Skeletal muscle tissue (tissue), 4 donors: ENCODE data around the gene GSTM5. TPM values are rescaled to one million over a fixed set of nuclear protein-coding genes. Genes with fewer than 3 reads are reported as not detected.
"Not testable (repeated sequence)": the region's sequence is repeated elsewhere in the genome, so short reads cannot be mapped to it uniquely, and the experiment has no call there.

ENCODE experiments used
- H3K27ac ChIP-seq: one replicate; pipeline ENCODE4 v1.7.0; 2013; ENCODE audit warnings: mild to moderate bottlenecking, low read depth, low read length, inconsistent platforms
- H3K27me3 ChIP-seq, 3 donors: one replicate each; pipeline ENCODE4 v1.7.0; 2013; ENCODE audit warnings: low read length in 3 of 3; ENCODE audit not compliant: control insufficient read depth in 3 of 3, insufficient read depth in 3 of 3
- H3K36me3 ChIP-seq, 3 donors: one replicate each; pipeline ENCODE4 v1.7.0; 2013; ENCODE audit warnings: low read length in 3 of 3; ENCODE audit not compliant: control insufficient read depth in 3 of 3, insufficient read depth in 3 of 3
- H3K4me1 ChIP-seq, 3 donors: one replicate each; pipeline ENCODE4 v1.7.0; 2013; ENCODE audit warnings: low read length in 3 of 3, mild to moderate bottlenecking in 3 of 3; ENCODE audit not compliant: control insufficient read depth in 3 of 3, insufficient read depth in 3 of 3
- H3K4me3 ChIP-seq, 3 donors: one replicate each; pipeline ENCODE4 v1.7.0; 2013; ENCODE audit warnings: low read length in 3 of 3
- H3K9ac ChIP-seq, 3 donors: one replicate each; pipeline ENCODE4 v1.7.0; 2013; ENCODE audit warnings: low read length in 3 of 3, mild to moderate bottlenecking in 3 of 3, moderate library complexity in 2 of 3, low read depth in 1 of 3
- H3K9me3 ChIP-seq, 3 donors: one replicate each; pipeline ENCODE4 v1.7.0; 2013; ENCODE audit warnings: low read length in 3 of 3; ENCODE audit not compliant: control insufficient read depth in 3 of 3
- total RNA-seq: library from RNA; depleted of rRNA; stranded (reverse); fragments of >200 nt; gene quantifications from one replicate; pipeline ENCODE4 v1.2.3, GENCODE V29; 2014
- donor health status: Osteomylitis.

Gene GSTM5
- total RNA-seq, 1 donor from 2014 or later: 11.5 TPM

- peaks cover 3 to 14% (median 13%) of the 10 kb centered on the region in 3 donors for H3K4me1 ChIP-seq
- H3K27me3 ChIP-seq: no peaks in the 10 kb centered on the region
- no peak overlapping the region for H3K4me3 ChIP-seq
- H3K36me3 ChIP-seq: peaks cover 0 to 8% (median 2%) of the 10 kb centered on the region in 3 donors
- no peaks in the 10 kb centered on the region for H3K9me3 ChIP-seq
- H3K9ac ChIP-seq: no peak overlapping the region
- peak overlapping the region; percentile 64 for H3K27ac ChIP-seq
Observed at GRCh38 chr1:109677459-109677858, 34.6 kb upstream of the GSTM5 start.

- H3K27ac ChIP-seq, H3K27me3 ChIP-seq, H3K36me3 ChIP-seq, H3K4me3 ChIP-seq, H3K9ac ChIP-seq, H3K9me3 ChIP-seq: not testable (repeated sequence)
- H3K4me1 ChIP-seq: peaks cover 3 to 14% (median 13%) of the 10 kb centered on the region in 3 donors
Observed at GRCh38 chr1:109678637-109679036, 33.4 kb upstream of the GSTM5 start.

- not testable (repeated sequence) for H3K4me3 ChIP-seq, H3K27me3 ChIP-seq, H3K27ac ChIP-seq, H3K9me3 ChIP-seq, H3K4me1 ChIP-seq, H3K36me3 ChIP-seq, H3K9ac ChIP-seq
Observed at GRCh38 chr1:109684777-109685176, 27.3 kb upstream of the GSTM5 start.

GRCh38 chr1:109685399-109685798 lies 26.7 kb upstream of the GSTM5 start:
- H3K9me3 ChIP-seq, H3K27me3 ChIP-seq, H3K27ac ChIP-seq, H3K9ac ChIP-seq, H3K4me1 ChIP-seq, H3K4me3 ChIP-seq, H3K36me3 ChIP-seq: not testable (repeated sequence)

GRCh38 chr1:109685890-109686289 lies 26.2 kb upstream of the GSTM5 start:
- not testable (repeated sequence) for H3K9ac ChIP-seq, H3K27ac ChIP-seq, H3K27me3 ChIP-seq, H3K36me3 ChIP-seq, H3K9me3 ChIP-seq, H3K4me1 ChIP-seq, H3K4me3 ChIP-seq

DNA sequence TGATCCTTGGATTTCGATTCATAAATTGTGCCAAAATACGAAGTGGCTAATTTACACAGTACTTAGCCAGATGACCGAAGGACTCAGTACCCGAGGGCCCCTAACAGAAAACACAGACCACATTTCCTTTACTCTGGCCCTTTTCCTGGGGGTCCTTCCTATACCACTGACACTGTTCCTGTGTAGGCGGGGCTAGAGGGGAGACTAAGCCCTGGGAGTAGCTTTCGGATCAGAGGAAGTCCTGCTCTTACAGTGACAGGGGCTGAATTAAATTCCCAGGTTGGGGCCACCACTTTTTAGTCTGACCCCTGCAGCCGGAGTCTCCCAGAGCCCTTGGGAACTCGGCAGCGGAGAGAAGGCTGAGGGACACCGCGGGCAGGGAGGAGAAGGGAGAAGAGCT lies 24.9 kb upstream of the GSTM5 start:
- H3K4me1 ChIP-seq, H3K9ac ChIP-seq, H3K27me3 ChIP-seq, H3K27ac ChIP-seq, H3K9me3 ChIP-seq, H3K36me3 ChIP-seq: not testable (repeated sequence)
- peak overlapping the region in 1 of 3 donors; percentile 73 for H3K4me3 ChIP-seq

DNA sequence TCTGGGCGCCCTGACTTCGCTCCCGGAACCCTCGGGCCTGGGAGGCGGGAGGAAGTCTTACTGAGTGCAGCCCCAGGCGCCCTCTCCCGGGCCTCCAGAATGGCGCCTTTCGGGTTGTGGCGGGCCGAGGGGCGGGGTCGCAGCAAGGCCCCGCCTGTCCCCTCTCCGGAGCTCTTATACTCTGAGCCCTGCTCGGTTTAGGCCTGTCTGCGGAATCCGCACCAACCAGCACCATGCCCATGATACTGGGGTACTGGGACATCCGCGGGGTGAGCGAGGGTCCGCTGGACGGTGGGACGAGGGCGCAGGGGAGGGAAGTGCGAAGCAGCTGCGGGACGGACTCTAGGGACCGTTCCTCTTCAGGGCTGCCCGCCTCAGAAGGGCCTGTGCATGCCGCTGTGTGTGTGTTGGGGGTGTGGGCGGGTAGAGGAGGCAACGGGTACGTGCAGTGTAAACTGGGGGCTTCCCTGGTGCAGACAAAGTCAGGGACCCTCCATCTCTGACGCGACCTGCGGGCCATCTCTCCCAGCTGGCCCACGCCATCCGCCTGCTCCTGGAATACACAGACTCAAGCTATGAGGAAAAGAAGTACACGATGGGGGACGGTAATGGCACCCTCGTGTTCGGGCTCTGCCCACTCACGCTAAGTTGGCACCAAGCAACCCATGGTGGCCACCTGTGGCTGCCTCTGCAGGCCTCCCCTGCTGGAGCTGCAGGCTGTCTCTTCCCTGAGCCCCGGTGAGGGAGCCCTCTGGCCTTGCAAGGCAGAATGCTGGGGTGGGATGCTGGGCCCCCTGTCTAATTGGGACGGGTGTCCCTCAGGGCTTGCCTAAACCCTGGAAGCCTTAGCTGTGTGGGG lies 24.2 kb upstream of the GSTM5 start, which contains the start of gene GSTM1:
GSTM1 (plus strand) TSS at position 177 of the 859 bp plus-strand sequence; CDS start at position 234, 57 bp downstream.
- no peaks in the 10 kb centered on the region for H3K27me3 ChIP-seq
- peaks cover 0 to 6% (median 0%) of the 10 kb centered on the region in 3 donors for H3K4me1 ChIP-seq
- H3K27ac ChIP-seq: no peak within 1 kb of the TSS

GRCh38 chr1:109689844-109690405 lies 22.1 kb upstream of the GSTM5 start:
- Histone ChIP-seq H3K27ac (no peak overlapping the region), H3K27me3 (no peaks in the 10 kb centered on the region), H3K9ac (no peak overlapping the region), H3K36me3 (no peaks in the 10 kb centered on the region), H3K4me1 (peaks cover 0 to 6% (median 0%) of the 10 kb centered on the region in 3 donors), H3K4me3 (no peak overlapping the region), H3K9me3 (no peaks in the 10 kb centered on the region)

More for the DNA sequence above, 24.2 kb upstream of the GSTM5 start, which contains the start of gene GSTM1:
- no peaks in the 10 kb centered on the region for H3K9me3 ChIP-seq
- peak within 1 kb of the TSS in 1 of 3 donors; percentile 73 for H3K4me3 ChIP-seq
- H3K36me3 ChIP-seq: no peaks in the 10 kb centered on the region
- peak within 1 kb of the TSS in 1 of 3 donors; percentile 87 for H3K9ac ChIP-seq

- Histone ChIP-seq H3K36me3 (no peaks in the 10 kb centered on the region), H3K4me1 (peaks cover 0 to 6% (median 0%) of the 10 kb centered on the region in 3 donors), H3K27me3 (no peaks in the 10 kb centered on the region), H3K27ac (no peak overlapping the region), H3K9me3 (no peaks in the 10 kb centered on the region), H3K9ac (no peak overlapping the region), H3K4me3 (no peak overlapping the region)
Observed at GRCh38 chr1:109691759-109692158, 20.3 kb upstream of the GSTM5 start.

- not testable (repeated sequence) for H3K9me3 ChIP-seq, H3K27ac ChIP-seq, H3K36me3 ChIP-seq, H3K9ac ChIP-seq, H3K4me1 ChIP-seq, H3K4me3 ChIP-seq, H3K27me3 ChIP-seq
Observed at GRCh38 chr1:109694400-109694799, 17.7 kb upstream of the GSTM5 start.
